HG03378 (cell line): ENCODE data around the gene RAB21.
"Not testable (repeated sequence)": the region's sequence is repeated elsewhere in the genome, so short reads cannot be mapped to it uniquely, and the experiment has no call there.

Experiments
- ATAC-seq: cut with Tn5 transposase; IDR thresholded peaks from one replicate; pipeline ENCODE4 v1.9.1; 2021; ENCODE audit warnings: mild to moderate bottlenecking, moderate library complexity; ENCODE audit not compliant: unreplicated experiment

The RAB21 gene

GRCh38 chr12:71792599-71792998 is 37.9 kb downstream of the RAB21 start:
- no peak for ATAC-seq

GRCh38 chr12:71795901-71796300 is 41.2 kb downstream of the RAB21 start:
- no peak for ATAC-seq

- no peak for ATAC-seq
These were observed 42.9 kb downstream of the RAB21 start for GRCh38 chr12:71797531-71797930.

- ATAC-seq, result no peak
These were observed 44.4 kb downstream of the RAB21 start for GRCh38 chr12:71799106-71799505.

- no peak for ATAC-seq
These were observed 45.5 kb downstream of the RAB21 start for GRCh38 chr12:71800177-71800576.

- ATAC-seq, result no peak
These were observed 49.8 kb downstream of the RAB21 start for GRCh38 chr12:71804505-71804904.

- no peak for ATAC-seq
These were observed 56.3 kb downstream of the RAB21 start for GRCh38 chr12:71810921-71811320.

- not testable (repeated sequence) for ATAC-seq
These were observed 60.6 kb downstream of the RAB21 start for GRCh38 chr12:71815242-71815641.

GRCh38 chr12:71822088-71822487 is 67.4 kb downstream of the RAB21 start:
- not testable (repeated sequence) for ATAC-seq

GRCh38 chr12:71828813-71829212 is 74.2 kb downstream of the RAB21 start:
- no peak for ATAC-seq

GRCh38 chr12:71837356-71837755 is 82.7 kb downstream of the RAB21 start:
- ATAC-seq, result no peak

GRCh38 chr12:71838231-71838630 is 83.6 kb downstream of the RAB21 start:
- no peak for ATAC-seq

GRCh38 chr12:71838676-71839075 is 84.0 kb downstream of the RAB21 start:
- ATAC-seq, result no peak

- peak; percentile 3 for ATAC-seq
These were observed 85.7 kb downstream of the RAB21 start for GRCh38 chr12:71840231-71840847.

- peak; percentile 55 for ATAC-seq
These were observed 91.8 kb downstream of the RAB21 start for GRCh38 chr12:71846322-71846940.

GRCh38 chr12:71848212-71848611 is 93.5 kb downstream of the RAB21 start:
- ATAC-seq, result peak; percentile 75

GRCh38 chr12:71849109-71849851 is 94.6 kb downstream of the RAB21 start:
- ATAC-seq, result no peak
